ENCODE data around the gene ARHGAP29.

ARHGAP29 gene

DNA sequence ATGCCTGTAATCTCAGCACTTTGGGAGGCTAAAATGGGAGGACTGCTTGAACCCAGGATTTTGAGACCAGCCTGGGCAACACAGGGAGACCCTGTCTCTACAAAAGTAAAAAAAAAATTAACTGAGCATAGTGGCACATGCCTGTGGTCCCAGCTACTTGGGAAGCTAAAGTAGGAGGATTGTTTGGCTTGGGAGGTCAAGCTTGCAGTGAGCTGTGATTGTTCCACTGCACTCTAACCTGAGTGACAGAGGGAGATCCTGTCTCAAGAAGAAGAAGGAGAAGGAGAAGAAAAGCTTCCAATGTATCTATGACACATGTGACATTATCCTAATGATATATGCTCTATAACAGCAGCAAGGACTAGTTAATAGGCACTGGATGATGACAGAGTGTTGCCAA is 20.1 kb upstream of the ARHGAP29 start:
- Histone ChIP-seq H3K27me3 (ENCODE audit: insufficient read depth, low read depth) (no peaks in the 10 kb centered on the region), H3K4me3 (IDR thresholded peaks at IDR 0.05; ENCODE audit: insufficient read depth, low read depth, low read length) (no peak overlapping the region), H3K27ac (no peak overlapping the region), H3K9ac (no peak overlapping the region), H4K20me1 (ENCODE audit: insufficient read depth) (no peaks in the 10 kb centered on the region), H3K4me1 (ENCODE audit: low read depth, poor library complexity, severe bottlenecking) (no peaks in the 10 kb centered on the region), H2AFZ (ENCODE audit: low read depth) (no peak overlapping the region), H3K36me3 (ENCODE audit: insufficient read depth) (no peaks in the 10 kb centered on the region), H3K4me2 (no peak overlapping the region), H3K79me2 (ENCODE audit: insufficient read depth, low read depth) (no peaks in the 10 kb centered on the region)
- TF ChIP-seq, protein P1, sequence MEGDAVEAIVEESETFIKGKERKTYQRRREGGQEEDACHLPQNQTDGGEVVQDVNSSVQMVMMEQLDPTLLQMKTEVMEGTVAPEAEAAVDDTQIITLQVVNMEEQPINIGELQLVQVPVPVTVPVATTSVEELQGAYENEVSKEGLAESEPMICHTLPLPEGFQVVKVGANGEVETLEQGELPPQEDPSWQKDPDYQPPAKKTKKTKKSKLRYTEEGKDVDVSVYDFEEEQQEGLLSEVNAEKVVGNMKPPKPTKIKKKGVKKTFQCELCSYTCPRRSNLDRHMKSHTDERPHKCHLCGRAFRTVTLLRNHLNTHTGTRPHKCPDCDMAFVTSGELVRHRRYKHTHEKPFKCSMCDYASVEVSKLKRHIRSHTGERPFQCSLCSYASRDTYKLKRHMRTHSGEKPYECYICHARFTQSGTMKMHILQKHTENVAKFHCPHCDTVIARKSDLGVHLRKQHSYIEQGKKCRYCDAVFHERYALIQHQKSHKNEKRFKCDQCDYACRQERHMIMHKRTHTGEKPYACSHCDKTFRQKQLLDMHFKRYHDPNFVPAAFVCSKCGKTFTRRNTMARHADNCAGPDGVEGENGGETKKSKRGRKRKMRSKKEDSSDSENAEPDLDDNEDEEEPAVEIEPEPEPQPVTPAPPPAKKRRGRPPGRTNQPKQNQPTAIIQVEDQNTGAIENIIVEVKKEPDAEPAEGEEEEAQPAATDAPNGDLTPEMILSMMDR (conservative IDR thresholded peaks at IDR 0.05; ENCODE audit: low read depth, low read length) = no peak

DNA sequence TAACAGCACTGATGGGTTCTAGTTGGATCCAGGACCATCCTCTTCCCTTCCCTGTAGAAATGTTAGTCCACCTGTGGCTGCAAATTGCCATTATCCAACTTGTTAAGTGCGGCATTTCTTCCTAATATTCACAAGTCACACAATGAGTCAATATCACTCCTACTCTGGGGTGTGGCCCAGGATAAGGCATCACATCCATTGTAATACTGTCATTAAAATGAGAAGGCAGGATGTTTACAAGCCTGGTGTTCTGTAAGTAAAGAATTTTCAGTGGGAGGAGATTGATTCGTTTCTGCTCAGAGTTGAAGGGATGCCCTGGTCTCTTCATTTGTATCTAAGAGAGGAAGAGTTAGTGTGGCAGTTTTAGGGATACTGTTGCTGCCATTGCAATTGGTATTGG is 18.1 kb upstream of the ARHGAP29 start:
- Histone ChIP-seq H3K27me3 (ENCODE audit: insufficient read depth, low read depth) (no peaks in the 10 kb centered on the region), H3K4me3 (IDR thresholded peaks at IDR 0.05; ENCODE audit: insufficient read depth, low read depth, low read length) (no peak overlapping the region), H3K4me2 (no peak overlapping the region), H2AFZ (ENCODE audit: low read depth) (no peak overlapping the region), H4K20me1 (ENCODE audit: insufficient read depth) (no peaks in the 10 kb centered on the region), H3K4me1 (ENCODE audit: low read depth, poor library complexity, severe bottlenecking) (no peaks in the 10 kb centered on the region), H3K79me2 (ENCODE audit: insufficient read depth, low read depth) (no peaks in the 10 kb centered on the region), H3K27ac (no peak overlapping the region), H3K9ac (no peak overlapping the region), H3K36me3 (ENCODE audit: insufficient read depth) (no peaks in the 10 kb centered on the region)
- TF ChIP-seq, protein P1 (conservative IDR thresholded peaks at IDR 0.05; ENCODE audit: low read depth, low read length) = no peak

DNA sequence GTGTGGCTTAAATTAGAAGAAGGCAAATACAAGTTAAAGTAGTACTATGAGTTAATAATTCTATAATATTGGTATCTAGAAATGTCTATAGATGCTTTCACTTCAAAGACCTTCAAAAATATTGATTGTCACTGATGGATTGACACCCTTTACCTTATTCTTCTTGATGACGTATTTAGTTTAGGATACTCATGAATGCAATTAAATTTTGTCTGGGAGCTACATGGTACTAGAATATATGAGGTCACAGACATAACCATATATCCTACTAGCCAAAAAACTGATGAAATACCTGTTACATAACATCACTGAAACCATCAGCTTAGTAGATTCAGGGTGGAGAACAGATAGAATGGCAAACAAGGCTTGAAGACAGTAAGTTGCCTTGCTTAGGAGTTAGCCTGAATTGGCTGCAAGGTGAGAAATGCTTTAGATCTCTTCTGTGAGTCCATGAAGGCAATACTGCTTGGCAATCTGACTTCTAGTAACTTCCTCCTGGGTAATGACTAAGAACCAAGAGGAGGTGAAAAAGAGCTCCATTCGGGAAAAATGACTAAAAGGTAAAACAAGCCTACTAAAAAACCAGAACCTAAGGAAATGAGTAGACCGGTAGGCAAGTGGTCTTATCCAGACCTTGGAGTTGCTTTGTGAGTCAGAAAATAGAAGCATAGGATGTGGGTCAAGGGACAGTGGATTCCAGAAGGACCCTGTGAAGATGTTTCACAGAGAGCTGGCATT is 16.9 kb upstream of the ARHGAP29 start:
- H3K4me3 ChIP-seq (IDR thresholded peaks at IDR 0.05; ENCODE audit: insufficient read depth, low read depth, low read length) = no peak overlapping the region
- no peaks in the 10 kb centered on the region for H3K4me1 ChIP-seq (ENCODE audit: low read depth, poor library complexity, severe bottlenecking)
- H3K27me3 ChIP-seq (ENCODE audit: insufficient read depth, low read depth) = no peaks in the 10 kb centered on the region
- no peaks in the 10 kb centered on the region for H3K79me2 ChIP-seq (ENCODE audit: insufficient read depth, low read depth)
- H3K9ac ChIP-seq = no peak overlapping the region
- H3K27ac ChIP-seq = no peak overlapping the region
- no peaks in the 10 kb centered on the region for H4K20me1 ChIP-seq (ENCODE audit: insufficient read depth)
- H3K36me3 ChIP-seq (ENCODE audit: insufficient read depth) = no peaks in the 10 kb centered on the region
- no peak overlapping the region for H2AFZ ChIP-seq (ENCODE audit: low read depth)
- TF ChIP-seq, protein P1 (conservative IDR thresholded peaks at IDR 0.05; ENCODE audit: low read depth, low read length) = no peak
- no peak overlapping the region for H3K4me2 ChIP-seq

DNA sequence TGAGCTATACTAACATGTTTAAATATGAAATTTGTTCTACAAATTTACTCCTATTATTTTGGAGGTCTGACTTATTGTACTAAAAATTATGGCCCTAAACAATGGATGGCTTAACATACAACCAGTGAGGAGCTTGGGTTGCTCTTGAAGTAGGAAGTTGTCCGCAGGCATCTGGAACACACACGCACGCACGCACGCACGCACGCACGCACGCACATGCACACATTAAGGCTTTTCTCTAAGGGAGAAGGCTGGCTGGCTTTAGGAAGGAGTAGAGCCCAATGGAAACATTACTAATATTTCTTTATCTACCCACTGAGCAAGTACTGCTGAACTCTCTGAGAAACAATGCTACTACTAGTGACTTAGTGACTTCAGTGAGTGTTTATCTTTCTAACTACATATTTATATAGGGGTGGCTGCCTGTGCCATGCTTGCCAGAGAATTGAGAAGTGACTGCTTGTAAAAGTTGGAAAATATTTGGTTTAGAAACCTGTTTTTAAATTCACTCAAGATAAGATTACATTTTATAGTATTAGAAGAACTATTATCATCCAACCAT is 16.2 kb upstream of the ARHGAP29 start:
- H3K4me2 ChIP-seq = no peak overlapping the region
- no peaks in the 10 kb centered on the region for H4K20me1 ChIP-seq (ENCODE audit: insufficient read depth)
- H3K27ac ChIP-seq = no peak overlapping the region
- no peak overlapping the region for H2AFZ ChIP-seq (ENCODE audit: low read depth)
- no peaks in the 10 kb centered on the region for H3K27me3 ChIP-seq (ENCODE audit: insufficient read depth, low read depth)
- TF ChIP-seq, protein P1 (conservative IDR thresholded peaks at IDR 0.05; ENCODE audit: low read depth, low read length) = no peak
- no peaks in the 10 kb centered on the region for H3K79me2 ChIP-seq (ENCODE audit: insufficient read depth, low read depth)
- H3K9ac ChIP-seq = no peak overlapping the region
- no peaks in the 10 kb centered on the region for H3K4me1 ChIP-seq (ENCODE audit: low read depth, poor library complexity, severe bottlenecking)
- H3K36me3 ChIP-seq (ENCODE audit: insufficient read depth) = no peaks in the 10 kb centered on the region
- H3K4me3 ChIP-seq (IDR thresholded peaks at IDR 0.05; ENCODE audit: insufficient read depth, low read depth, low read length) = no peak overlapping the region
